ENCODE measurements around the gene BCR. TPM values are rescaled to one million over a fixed set of nuclear protein-coding genes. Genes with fewer than 3 reads are reported as not detected.

The BCR gene
- total and polyA plus RNA-seq, 2 of the 8 experiments (the other 6 are each of a cell fraction or from before 2014, with no cell fraction given), result 66.7 to 130 TPM

- no peaks in the 10 kb centered on the region for H3K9me3 ChIP-seq (ENCODE audit: insufficient read depth in 2 of 2, low read depth in 1 of 2, low read length in 1 of 2)
- ChIA-PET CTCF (ENCODE audit: partially characterized antibody) (interaction anchor here (0.6 to 5.8 kb wide), 7 partner anchors 10 to 240 kb away, joined by 3 to 49 read pairs (median 4); no protein-coding TSS in a partner anchor), POLR2A (ENCODE audit: partially characterized antibody) (interaction anchor here (2.1 kb wide), 1 partner anchor 11 kb away, joined by 6 read pairs; no protein-coding TSS in a partner anchor)
- H4K20me1 ChIP-seq (replicated peaks in 1 of 2; ENCODE audit: control insufficient read depth in 1 of 2, insufficient read depth in 2 of 2, low read length in 2 of 2), result no peaks in the 10 kb centered on the region
- no peak overlapping the region for H3K4ac ChIP-seq (replicated peaks; ENCODE audit: insufficient read length, low read depth, low read length)
- H2BK15ac ChIP-seq (ENCODE audit: low read length), result no peak overlapping the region
- H3K79me1 ChIP-seq (ENCODE audit: low read depth, low read length), result no peaks in the 10 kb centered on the region
- 78% methylated on average over 2 of the region's 2 CpGs; no CpG with 5 or more reads in 1 of the 2 experiments for whole genome bisulfite sequencing, 2 experiments (ENCODE audit: extremely low coverage in 1 of 2, insufficient coverage in 1 of 2, insufficient read length in 1 of 2, insufficient replicate concordance in 2 of 2, low coverage in 1 of 2, low lambda C conversion rate in 2 of 2, missing lambda C conversion rate in 1 of 2)
- no peak overlapping the region for H3K56ac ChIP-seq (replicated peaks; ENCODE audit: insufficient read length, low read depth, low read length)
- no peak overlapping the region; a peak in 1 of 7 replicates for H3K9ac ChIP-seq (replicated peaks in 1 of 4; ENCODE audit: extremely low read depth in 1 of 4, low read depth in 3 of 4, low read length in 3 of 4)
- H2BK12ac ChIP-seq (ENCODE audit: low read depth, low read length), result no peak overlapping the region
- no peak overlapping the region for H2AK5ac ChIP-seq (ENCODE audit: low read depth, low read length)
- H4K91ac ChIP-seq (replicated peaks; ENCODE audit: insufficient read length, low read length), result no peak overlapping the region
- H4K8ac ChIP-seq (ENCODE audit: extremely low read depth, insufficient read depth, low read length), result peak overlapping the region; percentile 90; the same call in 1 of the 2 replicates
- FAIRE-seq (no peak), DNase-seq (ENCODE audit: low read depth in 1 of 2, low spot score in 2 of 2) (no peak)
- H3K4me1 ChIP-seq (replicated peaks in 1 of 4; ENCODE audit: control insufficient read depth in 3 of 4, insufficient read depth in 4 of 4, low read length in 3 of 4), result peaks cover 0 to 21% (median 9%) of the 10 kb centered on the region in 4 experiments; a peak in 5 of 7 replicates
- peak overlapping the region; percentile 56 to 92 for H3K4me2 ChIP-seq (ENCODE audit: insufficient read depth in 1 of 2, low read depth in 2 of 2, low read length in 2 of 2)
- H3K27ac ChIP-seq (ENCODE audit: low read depth, low read length), result no peak overlapping the region
- no peak overlapping the region for H2AFZ ChIP-seq (ENCODE audit: low read length)
- H3K18ac ChIP-seq (ENCODE audit: extremely low read depth, low read length), result no peak overlapping the region; the same call in 1 of the 2 replicates
- peaks cover 6% of the 10 kb centered on the region; the same call in 1 of the 2 replicates for H3K23me2 ChIP-seq (ENCODE audit: low read depth, low read length)
- no peak overlapping the region for H4K5ac ChIP-seq (ENCODE audit: insufficient read length, low read depth, low read length)
- no peak overlapping the region for H2BK5ac ChIP-seq (ENCODE audit: low read depth, low read length)
- no peaks in the 10 kb centered on the region for H3K36me3 ChIP-seq (ENCODE audit: control insufficient read depth in 2 of 4, insufficient read depth in 4 of 4, low read length in 3 of 4)
- H3K4me3 ChIP-seq (ENCODE audit: extremely low read depth in 1 of 4, insufficient read depth in 2 of 4, low read depth in 3 of 4, low read length in 4 of 4), result peak overlapping the region; percentile 33 to 65 (median 59); a peak in 6 of 8 replicates
- no peak overlapping the region for H2BK120ac ChIP-seq (replicated peaks; ENCODE audit: low read depth, low read length)
- H3K79me2 ChIP-seq (ENCODE audit: control insufficient read depth in 1 of 2, insufficient read depth in 2 of 2, low read length in 2 of 2), result no peaks in the 10 kb centered on the region
- no peak overlapping the region for H3K14ac ChIP-seq (ENCODE audit: insufficient read length)
- H3K27me3 ChIP-seq (replicated peaks in 1 of 4; ENCODE audit: control insufficient read depth in 3 of 4, extremely low read depth in 1 of 4, insufficient read depth in 3 of 4, low read length in 3 of 4), result peaks cover 0 to 14% (median 7%) of the 10 kb centered on the region in 4 experiments; a peak in 5 of 7 replicates
- no peak overlapping the region for H3K23ac ChIP-seq (ENCODE audit: insufficient read length)
- H2BK20ac ChIP-seq (ENCODE audit: low read length), result no peak overlapping the region
- TF ChIP-seq CEBPB (IDR thresholded peaks at IDR 0.05; ENCODE audit: low read depth, low read length) (no peak), BRCA1 (IDR thresholded peaks at IDR 0.05; ENCODE audit: low read depth, low read length) (no peak), EP300 (IDR thresholded peaks at IDR 0.05; ENCODE audit: borderline replicate concordance in 1 of 2, low read depth in 2 of 2, low read length in 2 of 2) (no peak), CTCF (IDR thresholded peaks at IDR 0.05; ENCODE audit: control extremely low read depth in 1 of 3, insufficient read depth in 1 of 3, low read depth in 1 of 3, low read length in 3 of 3) (no peak), CHD1 (IDR thresholded peaks at IDR 0.05; ENCODE audit: low read depth, low read length) (no peak), CTBP2 (IDR thresholded peaks at IDR 0.05; ENCODE audit: borderline replicate concordance, insufficient read depth, insufficient read length, low read length) (no peak), EGR1 (IDR thresholded peaks at IDR 0.05; ENCODE audit: borderline replicate concordance, low read depth, low read length) (no peak), CBX8 (IDR thresholded peaks at IDR 0.05; ENCODE audit: borderline replicate concordance, low read depth, low read length) (no peak)
- TF ChIP-seq, protein P1, sequence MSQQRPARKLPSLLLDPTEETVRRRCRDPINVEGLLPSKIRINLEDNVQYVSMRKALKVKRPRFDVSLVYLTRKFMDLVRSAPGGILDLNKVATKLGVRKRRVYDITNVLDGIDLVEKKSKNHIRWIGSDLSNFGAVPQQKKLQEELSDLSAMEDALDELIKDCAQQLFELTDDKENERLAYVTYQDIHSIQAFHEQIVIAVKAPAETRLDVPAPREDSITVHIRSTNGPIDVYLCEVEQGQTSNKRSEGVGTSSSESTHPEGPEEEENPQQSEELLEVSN (IDR thresholded peaks at IDR 0.05), result no peak
These were observed 34.3 kb upstream of the BCR start for GRCh38 chr22:23145878-23146470.

Data from H1 (cell line).